ENCODE measurements around the gene MARK2.
A peak's percentile ranks its signal among the peaks of the same experiment; 100 is the strongest.

MARK2 gene

GRCh38 chr11:63869683-63870082 is 30.8 kb downstream of the MARK2 start:
- TF ChIP-seq, protein P1, sequence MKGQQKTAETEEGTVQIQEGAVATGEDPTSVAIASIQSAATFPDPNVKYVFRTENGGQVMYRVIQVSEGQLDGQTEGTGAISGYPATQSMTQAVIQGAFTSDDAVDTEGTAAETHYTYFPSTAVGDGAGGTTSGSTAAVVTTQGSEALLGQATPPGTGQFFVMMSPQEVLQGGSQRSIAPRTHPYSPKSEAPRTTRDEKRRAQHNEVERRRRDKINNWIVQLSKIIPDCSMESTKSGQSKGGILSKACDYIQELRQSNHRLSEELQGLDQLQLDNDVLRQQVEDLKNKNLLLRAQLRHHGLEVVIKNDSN (IDR thresholded peaks at IDR 0.05), result no peak
- TF ChIP-seq REST (IDR thresholded peaks at IDR 0.05; ENCODE audit: low read depth), result no peak
- TF ChIP-seq YY1 (IDR thresholded peaks at IDR 0.05; ENCODE audit: low read depth), result no peak
- no peak for TF ChIP-seq CREB1 (IDR thresholded peaks at IDR 0.05; ENCODE audit: low read depth)
- no peak for TF ChIP-seq TCF12 (IDR thresholded peaks at IDR 0.05; ENCODE audit: low read depth)
- no peak for TF ChIP-seq EGR1 (IDR thresholded peaks at IDR 0.05)
- no peak for TF ChIP-seq EP300 (IDR thresholded peaks at IDR 0.05; ENCODE audit: borderline replicate concordance)
- no peak for TF ChIP-seq FOXM1 (IDR thresholded peaks at IDR 0.05; ENCODE audit: borderline replicate concordance, low read depth)
- no peak for TF ChIP-seq ZBTB7A (IDR thresholded peaks at IDR 0.05; ENCODE audit: low read depth)
- TF ChIP-seq TEAD4 (IDR thresholded peaks at IDR 0.05), result no peak
- TF ChIP-seq CEBPB (IDR thresholded peaks at IDR 0.05), result no peak
- no peak for TF ChIP-seq TAF1 (IDR thresholded peaks at IDR 0.05; ENCODE audit: low read depth)
- no peak for TF ChIP-seq MAX (IDR thresholded peaks at IDR 0.05)
- no peak for TF ChIP-seq NFIC (IDR thresholded peaks at IDR 0.05)

GRCh38 chr11:63870351-63871140 is 31.6 kb downstream of the MARK2 start:
- TF ChIP-seq EGR1 (IDR thresholded peaks at IDR 0.05) (no peak), YY1 (IDR thresholded peaks at IDR 0.05; ENCODE audit: low read depth) (no peak), TCF12 (IDR thresholded peaks at IDR 0.05; ENCODE audit: low read depth) (no peak), REST (IDR thresholded peaks at IDR 0.05; ENCODE audit: low read depth) (no peak), TEAD4 (IDR thresholded peaks at IDR 0.05) (no peak), TAF1 (IDR thresholded peaks at IDR 0.05; ENCODE audit: low read depth) (no peak), CEBPB (IDR thresholded peaks at IDR 0.05) (no peak), ZBTB7A (IDR thresholded peaks at IDR 0.05; ENCODE audit: low read depth) (no peak), CREB1 (IDR thresholded peaks at IDR 0.05; ENCODE audit: low read depth) (no peak), NFIC (IDR thresholded peaks at IDR 0.05) (no peak), EP300 (IDR thresholded peaks at IDR 0.05; ENCODE audit: borderline replicate concordance) (no peak), RAD21 (IDR thresholded peaks at IDR 0.05; ENCODE audit: low read depth) (no peak), MAX (IDR thresholded peaks at IDR 0.05) (no peak), FOXM1 (IDR thresholded peaks at IDR 0.05; ENCODE audit: borderline replicate concordance, low read depth) (no peak)
- TF ChIP-seq, protein P1 (IDR thresholded peaks at IDR 0.05), result no peak

DNA sequence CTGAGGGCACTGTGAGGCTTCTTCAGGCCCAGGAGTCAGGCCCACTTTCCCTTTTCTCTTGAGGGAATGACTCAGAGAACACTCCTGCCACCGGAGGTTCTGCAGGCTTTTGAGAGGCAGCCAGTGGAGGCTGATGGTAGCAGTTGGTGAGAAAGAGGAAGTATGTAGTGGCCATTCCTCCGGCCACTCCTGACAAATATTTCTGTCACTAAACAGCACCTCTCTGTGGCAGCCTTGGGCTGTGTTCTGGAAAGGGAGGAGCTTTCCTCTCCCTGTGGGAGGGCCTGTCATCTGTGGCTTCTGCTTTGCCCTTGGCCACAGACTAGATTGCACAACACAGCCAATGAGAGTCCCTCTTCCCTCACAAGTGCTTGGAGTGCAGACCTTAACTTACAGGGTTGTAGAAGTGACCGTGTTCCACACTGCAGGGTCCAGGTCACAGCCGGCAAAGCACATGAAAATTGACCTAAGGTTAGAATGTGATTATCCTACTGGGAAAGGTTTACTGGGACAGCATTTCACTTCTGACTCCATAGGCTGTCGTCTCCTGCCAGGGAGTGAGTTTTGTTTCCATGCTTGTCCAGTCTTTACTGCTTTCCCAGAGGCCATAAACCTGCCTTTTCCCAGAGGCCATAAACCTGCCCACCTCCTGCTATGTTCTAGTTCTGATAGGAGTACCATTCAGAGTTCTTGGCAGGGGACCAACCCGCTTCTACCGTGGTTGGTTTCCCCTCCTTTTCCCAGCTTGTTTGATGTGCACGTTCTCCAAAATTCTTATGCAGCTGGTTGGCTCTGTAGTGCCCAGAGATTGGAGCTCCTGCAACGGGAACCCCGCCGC is 33.3 kb downstream of the MARK2 start:
- TF ChIP-seq TAF1 (IDR thresholded peaks at IDR 0.05; ENCODE audit: low read depth) (no peak), NFIC (IDR thresholded peaks at IDR 0.05) (no peak), YY1 (IDR thresholded peaks at IDR 0.05; ENCODE audit: low read depth) (no peak), EGR1 (IDR thresholded peaks at IDR 0.05) (no peak), REST (IDR thresholded peaks at IDR 0.05; ENCODE audit: low read depth) (no peak), CEBPB (IDR thresholded peaks at IDR 0.05) (peak; percentile 98), TEAD4 (IDR thresholded peaks at IDR 0.05) (peak; percentile 27; the same call in 1 of the 2 replicates), RAD21 (IDR thresholded peaks at IDR 0.05; ENCODE audit: low read depth) (peak; percentile 66), CREB1 (IDR thresholded peaks at IDR 0.05; ENCODE audit: low read depth) (no peak), FOXM1 (IDR thresholded peaks at IDR 0.05; ENCODE audit: borderline replicate concordance, low read depth) (no peak), EP300 (IDR thresholded peaks at IDR 0.05; ENCODE audit: borderline replicate concordance) (no peak), TCF12 (IDR thresholded peaks at IDR 0.05; ENCODE audit: low read depth) (no peak), ZBTB7A (IDR thresholded peaks at IDR 0.05; ENCODE audit: low read depth) (no peak), MAX (IDR thresholded peaks at IDR 0.05) (peak; percentile 28; the same call in 1 of the 2 replicates)
- TF ChIP-seq, protein P1 (IDR thresholded peaks at IDR 0.05), result no peak

Measured in Ishikawa (cell line).